ENCODE measurements around the gene STYXL1. TPM values are rescaled to one million over a fixed set of nuclear protein-coding genes. Genes with fewer than 3 reads are reported as not detected.
A peak's percentile ranks its signal among the peaks of the same experiment; 100 is the strongest.
"Not testable (repeated sequence)": the region's sequence is repeated elsewhere in the genome, so short reads cannot be mapped to it uniquely, and the experiment has no call there.

STYXL1 gene
- total RNA-seq, 1 experiment from 2014 or later = 49.3 TPM

DNA sequence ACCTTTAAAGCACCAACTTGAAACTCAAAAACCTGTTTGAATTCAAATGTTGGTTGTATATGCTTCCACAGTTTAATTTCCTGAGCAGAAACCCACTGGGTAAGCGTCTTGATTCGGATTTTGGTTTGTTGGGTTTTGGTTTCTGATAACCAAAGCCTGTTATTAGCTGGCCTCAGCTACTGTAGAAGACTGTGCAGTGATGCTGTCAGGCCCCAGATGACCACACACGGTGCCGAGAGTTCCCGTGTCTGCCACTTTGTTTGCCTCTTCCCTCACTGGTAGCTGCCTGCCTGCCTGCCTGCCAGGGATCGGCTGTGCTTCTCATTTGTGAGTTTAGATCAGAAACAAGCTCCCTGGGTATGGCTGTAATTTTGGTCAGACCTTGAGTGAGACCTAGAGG lies 5.7 kb upstream of the STYXL1 start:
- H3K4me3 Mint-ChIP-seq (ENCODE audit: unreplicated experiment) = no peak overlapping the region
- intact Hi-C loops (cut with micrococcal nuclease) = no loop called here
- peaks cover 31% of the 10 kb centered on the region for H3K4me1 Mint-ChIP-seq (ENCODE audit: insufficient read depth, unreplicated experiment)

DNA sequence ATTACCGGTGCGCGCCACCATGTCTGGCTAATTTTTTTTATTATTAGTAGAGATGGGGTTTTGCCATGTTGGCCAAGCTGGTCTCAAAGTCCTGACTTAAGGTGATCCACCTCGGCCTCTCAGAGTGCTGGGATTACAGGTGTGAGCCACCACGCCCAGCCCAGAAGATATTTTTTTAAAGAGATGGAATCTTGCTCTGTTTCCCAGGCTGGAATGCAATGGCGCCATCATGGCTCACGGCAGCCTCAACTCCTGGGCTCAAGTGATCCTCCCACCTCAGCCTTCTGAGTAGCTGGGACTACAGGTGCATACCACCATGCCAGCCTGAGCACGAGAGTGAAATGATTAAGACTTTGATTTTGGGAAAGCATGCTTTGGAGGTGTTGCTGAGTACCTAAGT lies 4.9 kb upstream of the STYXL1 start:
- BruUV-seq (replicated peaks); H3K27me3 Mint-ChIP-seq (ENCODE audit: insufficient read depth, unreplicated experiment); H3K4me3 Mint-ChIP-seq (ENCODE audit: unreplicated experiment); DNase-seq (ENCODE audit: unreplicated experiment); intact Hi-C loops (cut with micrococcal nuclease); H3K27ac Mint-ChIP-seq (ENCODE audit: low read depth, unreplicated experiment); H3K9me3 Mint-ChIP-seq (ENCODE audit: unreplicated experiment): not testable (repeated sequence)
- ChIA-PET POLR2A (interaction anchor here (0.7 to 1.0 kb wide), 2 partner anchors 35 to 334 kb away, joined by 3 read pairs; no protein-coding TSS in a partner anchor), CTCF (interaction anchor here (0.7 to 2.3 kb wide), 3 partner anchors 9 to 77 kb away, joined by 3 to 11 read pairs (median 3); no protein-coding TSS in a partner anchor)
- H3K4me1 Mint-ChIP-seq (ENCODE audit: insufficient read depth, unreplicated experiment) = peaks cover 31% of the 10 kb centered on the region
- H3K36me3 Mint-ChIP-seq (ENCODE audit: insufficient read depth, unreplicated experiment) = peaks cover 73% of the 10 kb centered on the region

More for the DNA sequence above, 5.7 kb upstream of the STYXL1 start:
- Mint-ChIP-seq H3K27ac (ENCODE audit: low read depth, unreplicated experiment) (no peak overlapping the region), H3K36me3 (ENCODE audit: insufficient read depth, unreplicated experiment) (peaks cover 79% of the 10 kb centered on the region), H3K27me3 (ENCODE audit: insufficient read depth, unreplicated experiment) (no peaks in the 10 kb centered on the region), H3K9me3 (ENCODE audit: unreplicated experiment) (no peaks in the 10 kb centered on the region)
- ChIA-PET CTCF (interaction anchor here (0.5 to 2.3 kb wide), 6 partner anchors 8 to 1700 kb away, joined by 3 to 11 read pairs (median 3); no protein-coding TSS in a partner anchor), POLR2A (interaction anchor here (0.7 to 2.8 kb wide), 11 partner anchors 10 to 304 kb away, joined by 3 to 16 read pairs (median 4); no protein-coding TSS in a partner anchor)
- TF ChIP-seq, protein P1, sequence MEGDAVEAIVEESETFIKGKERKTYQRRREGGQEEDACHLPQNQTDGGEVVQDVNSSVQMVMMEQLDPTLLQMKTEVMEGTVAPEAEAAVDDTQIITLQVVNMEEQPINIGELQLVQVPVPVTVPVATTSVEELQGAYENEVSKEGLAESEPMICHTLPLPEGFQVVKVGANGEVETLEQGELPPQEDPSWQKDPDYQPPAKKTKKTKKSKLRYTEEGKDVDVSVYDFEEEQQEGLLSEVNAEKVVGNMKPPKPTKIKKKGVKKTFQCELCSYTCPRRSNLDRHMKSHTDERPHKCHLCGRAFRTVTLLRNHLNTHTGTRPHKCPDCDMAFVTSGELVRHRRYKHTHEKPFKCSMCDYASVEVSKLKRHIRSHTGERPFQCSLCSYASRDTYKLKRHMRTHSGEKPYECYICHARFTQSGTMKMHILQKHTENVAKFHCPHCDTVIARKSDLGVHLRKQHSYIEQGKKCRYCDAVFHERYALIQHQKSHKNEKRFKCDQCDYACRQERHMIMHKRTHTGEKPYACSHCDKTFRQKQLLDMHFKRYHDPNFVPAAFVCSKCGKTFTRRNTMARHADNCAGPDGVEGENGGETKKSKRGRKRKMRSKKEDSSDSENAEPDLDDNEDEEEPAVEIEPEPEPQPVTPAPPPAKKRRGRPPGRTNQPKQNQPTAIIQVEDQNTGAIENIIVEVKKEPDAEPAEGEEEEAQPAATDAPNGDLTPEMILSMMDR (IDR thresholded peaks at IDR 0.05; ENCODE audit: unreplicated experiment) = no peak
- DNase-seq (ENCODE audit: unreplicated experiment) = no peak
- BruUV-seq (replicated peaks) = no TSS peak

DNA sequence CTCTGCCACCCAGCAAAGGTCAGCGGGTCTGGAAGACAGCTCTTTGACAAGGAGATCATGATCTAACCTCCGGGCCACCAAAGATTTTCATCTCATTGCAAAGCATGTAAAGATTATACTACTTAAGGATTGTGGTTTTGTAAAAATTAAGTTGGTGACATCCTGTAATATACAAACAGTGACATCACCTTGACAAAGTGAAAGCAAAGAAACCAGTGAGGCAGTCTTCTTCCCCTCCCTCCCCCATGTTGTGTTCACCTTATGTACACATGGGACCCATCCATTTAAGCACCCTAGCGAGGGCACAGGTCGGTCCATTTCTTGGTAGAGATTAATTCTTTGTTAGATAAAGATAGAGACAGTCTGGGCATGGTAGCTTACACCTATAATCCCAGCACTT lies 4.0 kb upstream of the STYXL1 start:
- H3K27ac Mint-ChIP-seq (ENCODE audit: low read depth, unreplicated experiment) = no peak overlapping the region
- no TSS peak for BruUV-seq (replicated peaks)

DNA sequence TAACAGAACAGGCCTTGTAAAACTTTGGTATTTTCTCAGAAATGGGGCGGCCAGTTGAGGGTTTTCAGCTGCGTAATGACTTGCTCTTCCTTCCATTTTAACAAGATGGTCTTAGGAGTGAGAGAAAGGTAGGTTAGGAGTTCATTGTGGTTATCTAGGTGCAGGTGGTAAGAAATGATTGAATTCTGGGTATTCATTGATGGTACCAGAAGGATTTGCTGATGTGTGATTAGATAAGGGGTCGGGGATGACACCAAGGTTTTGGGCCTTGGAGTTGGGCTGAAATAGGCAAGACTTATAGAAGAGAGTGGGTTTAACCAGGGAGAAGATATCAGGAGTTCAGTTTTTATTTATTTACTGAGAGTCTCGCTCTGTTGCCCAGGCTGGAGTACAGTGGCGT lies 2.7 kb upstream of the STYXL1 start:
- ChIA-PET CTCF (interaction anchor here (1.7 kb wide), 1 partner anchor 76 kb away, joined by 3 read pairs; no protein-coding TSS in a partner anchor), POLR2A (interaction anchor here (0.7 to 0.9 kb wide), 2 partner anchors 10 to 17 kb away, joined by 3 read pairs; no protein-coding TSS in a partner anchor)
- Mint-ChIP-seq H3K9me3 (ENCODE audit: unreplicated experiment) (no peaks in the 10 kb centered on the region), H3K27ac (ENCODE audit: low read depth, unreplicated experiment) (peak overlapping the region; percentile 99), H3K36me3 (ENCODE audit: insufficient read depth, unreplicated experiment) (peaks cover 53% of the 10 kb centered on the region), H3K4me1 (ENCODE audit: insufficient read depth, unreplicated experiment) (peaks cover 31% of the 10 kb centered on the region), H3K4me3 (ENCODE audit: unreplicated experiment) (no peak overlapping the region), H3K27me3 (ENCODE audit: insufficient read depth, unreplicated experiment) (no peaks in the 10 kb centered on the region)
- intact Hi-C loops (cut with micrococcal nuclease) = no loop called here
- no TSS peak for BruUV-seq (replicated peaks)
- TF ChIP-seq, protein P1 (IDR thresholded peaks at IDR 0.05; ENCODE audit: unreplicated experiment) = no peak
- DNase-seq (ENCODE audit: unreplicated experiment) = no peak

More for the DNA sequence above, 4.0 kb upstream of the STYXL1 start:
- ChIA-PET POLR2A (interaction anchor here (0.7 to 1.0 kb wide), 2 partner anchors 36 to 333 kb away, joined by 3 read pairs; no protein-coding TSS in a partner anchor), CTCF (no interaction called here)
- no peaks in the 10 kb centered on the region for H3K27me3 Mint-ChIP-seq (ENCODE audit: insufficient read depth, unreplicated experiment)
- TF ChIP-seq, protein P1 (IDR thresholded peaks at IDR 0.05; ENCODE audit: unreplicated experiment) = no peak
- peaks cover 31% of the 10 kb centered on the region for H3K4me1 Mint-ChIP-seq (ENCODE audit: insufficient read depth, unreplicated experiment)
- no peaks in the 10 kb centered on the region for H3K9me3 Mint-ChIP-seq (ENCODE audit: unreplicated experiment)
- intact Hi-C loops (cut with micrococcal nuclease) = no loop called here
- H3K4me3 Mint-ChIP-seq (ENCODE audit: unreplicated experiment) = no peak overlapping the region
- DNase-seq (ENCODE audit: unreplicated experiment) = no peak
- H3K36me3 Mint-ChIP-seq (ENCODE audit: insufficient read depth, unreplicated experiment) = peaks cover 66% of the 10 kb centered on the region
